SK-N-SH (cell line): ENCODE results near the gene RSU1.

Source experiments
- CTCF ChIP-seq: fragments of 200-600 bp; sonication (generic); IDR thresholded peaks from 2 replicates; pipeline ENCODE4 v1.6.1; 2017; ENCODE audit warnings: antibody characterized with exemption, mild to moderate bottlenecking, moderate library complexity
- POLR2AphosphoS5 ChIP-seq: IDR thresholded peaks from 2 replicates; pipeline ENCODE4 v1.6.1; 2012; ENCODE audit warnings: low read depth, low read length
- YY1 ChIP-seq: IDR thresholded peaks from 2 replicates; pipeline ENCODE4 v1.4.0; 2012; ENCODE audit warnings: low read depth, mild to moderate bottlenecking

GRCh38 chr10:16776896-16777295, 40.3 kb downstream of the RSU1 start:
- no peak for TF ChIP-seq CTCF
- no peak for TF ChIP-seq POLR2AphosphoS5
- no peak for TF ChIP-seq YY1
